Panc1 (cell line): Measurements from ENCODE around the gene ACSBG1. TPM values are rescaled to one million over a fixed set of nuclear protein-coding genes. Genes with fewer than 3 reads are reported as not detected.
A peak's percentile ranks its signal among the peaks of the same experiment; 100 is the strongest.

Source experiments
- ATAC-seq: fragments of 200-7000 bp; cut with Tn5 transposase; 2 replicates; pipeline ENCODE4 v1.9.1; 2020; ENCODE audit warnings: mild to moderate bottlenecking, moderate library complexity
- BruUV-seq: library from RNA; stranded (reverse); fragments of 400-500 nt; replicated peaks from 2 replicates; lab custom pipeline; 2021; lab: Mats Ljungman, UMichigan
- CTCF ChIA-PET: fragments of 300-600 bp; sonication (Branson Sonifier 250); formaldehyde crosslinking; loops from one replicate; lab custom pipeline; 2022; ENCODE audit warnings: antibody characterized with exemption; lab: Charles Lee
- POLR2A ChIA-PET: fragments of 300-600 bp; sonication (Branson Sonifier 250); formaldehyde crosslinking; loops from one replicate; lab custom pipeline; 2022; ENCODE audit warnings: antibody characterized with exemption; lab: Charles Lee
- DNase-seq: peaks from one replicate; pipeline ENCODE4 v3.0.0-alpha.2; 2010; ENCODE audit warnings: low read depth, low spot score
- H3K27ac ChIP-seq: 2 replicates; pipeline ENCODE4 v1.5.1; 2011; ENCODE audit warnings: mild to moderate bottlenecking, low read length, inconsistent platforms
- H3K27me3 ChIP-seq: fragments of 200-500 bp; sonication (Bioruptor generic); 2 replicates; pipeline ENCODE4 v1.6.0; 2014; ENCODE audit warnings: low read length, inconsistent platforms; ENCODE audit not compliant: control insufficient read depth, insufficient read depth
- H3K36me3 ChIP-seq: fragments of 200-500 bp; sonication (Bioruptor generic); 2 replicates; pipeline ENCODE4 v1.5.1; 2014; ENCODE audit warnings: inconsistent platforms, mild to moderate bottlenecking, low read length, moderate library complexity; ENCODE audit not compliant: control insufficient read depth, insufficient read depth
- H3K4me1 ChIP-seq: 2 replicates; pipeline ENCODE4 v1.5.1; 2011; ENCODE audit warnings: inconsistent platforms, mild to moderate bottlenecking, low read length, moderate library complexity; ENCODE audit not compliant: control insufficient read depth, insufficient read depth
- H3K4me3 ChIP-seq, 2 experiments: 2 replicates each; pipeline ENCODE4 v1.5.1; 2011 to 2012; ENCODE audit warnings: low read depth in 2 of 2, low read length in 2 of 2, mild to moderate bottlenecking in 2 of 2, inconsistent platforms in 1 of 2, moderate library complexity in 1 of 2
- H3K9me3 ChIP-seq: fragments of 200-500 bp; sonication (Bioruptor generic); 2 replicates; pipeline ENCODE4 v1.5.1; 2014; ENCODE audit warnings: low read depth, mild to moderate bottlenecking, inconsistent platforms, low read length, moderate library complexity; ENCODE audit not compliant: control insufficient read depth, insufficient read depth
- CTCF ChIP-seq: fragments of 450-650 bp; IDR thresholded peaks from 2 replicates; pipeline ENCODE4 v1.5.1; 2017; ENCODE audit warnings: mild to moderate bottlenecking
- POLR2AphosphoS5 ChIP-seq: IDR thresholded peaks from 2 replicates; pipeline ENCODE4 v1.6.1; 2012; ENCODE audit warnings: mild to moderate bottlenecking, low read depth, low read length, moderate library complexity
- REST ChIP-seq, 2 experiments: IDR thresholded peaks; 2 replicates each; pipeline ENCODE4 v1.6.1; 2011 to 2012; ENCODE audit warnings: low read depth in 2 of 2, control low read depth in 1 of 2, low read length in 1 of 2, mild to moderate bottlenecking in 1 of 2, moderate library complexity in 1 of 2; ENCODE audit not compliant: insufficient read depth in 1 of 2
- SIN3A ChIP-seq: IDR thresholded peaks from 2 replicates; pipeline ENCODE4 v1.6.1; 2012; ENCODE audit warnings: low read depth, mild to moderate bottlenecking, low read length, moderate library complexity, borderline replicate concordance; ENCODE audit not compliant: insufficient read depth
- TCF7L2 ChIP-seq: IDR thresholded peaks from 2 replicates; pipeline ENCODE4 v1.6.1; 2011; ENCODE audit warnings: mild to moderate bottlenecking, low read depth, low read length, inconsistent platforms
- in situ Hi-C: cut with HindIII; loops from 2 replicates; pipeline ENCODE4 v1.10.0; 2016; ENCODE audit warnings: low sequenced_read_pairs, low pct_unique_long_range_greater_than_20kb
- intact Hi-C: fragments of 100-400 bp; cut with micrococcal nuclease; formaldehyde crosslinking; loops from one replicate; pipeline ENCODE4 v1.10.0; 2022; ENCODE audit not compliant: unreplicated experiment
- total RNA-seq: library from RNA; stranded (reverse); gene quantifications from one replicate; pipeline ENCODE4 v1.2.1, GENCODE V29; 2021; ENCODE audit not compliant: unreplicated experiment

Gene ACSBG1
- total RNA-seq, 1 experiment from 2014 or later, result 0.31 TPM

- ATAC-seq (no peak), DNase-seq (no peak)
- CTCF ChIA-PET, result no interaction called here
- in situ Hi-C loops (no loop called here), intact Hi-C loops (no loop called here)
- no peaks in the 10 kb centered on the region for H3K36me3 ChIP-seq
- BruUV-seq, result no TSS peak
- POLR2A ChIA-PET, result no interaction called here
- no peak for TF ChIP-seq SIN3A
- no peak for TF ChIP-seq TCF7L2
- TF ChIP-seq REST (IDR thresholded peaks at IDR 0.05; ENCODE audit: insufficient read depth in 1 of 2, low read depth in 2 of 2, low read length in 1 of 2), result no peak
- TF ChIP-seq CTCF, result no peak
- TF ChIP-seq POLR2AphosphoS5, result no peak
- H3K27ac ChIP-seq, result no peak overlapping the region
- H3K27me3 ChIP-seq, result no peaks in the 10 kb centered on the region
- no peak overlapping the region for H3K4me3 ChIP-seq
- peaks cover 3% of the 10 kb centered on the region; the same call in 1 of the 2 replicates for H3K4me1 ChIP-seq
- H3K9me3 ChIP-seq, result no peaks in the 10 kb centered on the region
These were observed 5.9 kb downstream of the ACSBG1 start for GRCh38 chr15:78228356-78228996.

- H3K27ac ChIP-seq, result no peak overlapping the region
- no peaks in the 10 kb centered on the region for H3K36me3 ChIP-seq
- H3K9me3 ChIP-seq, result no peaks in the 10 kb centered on the region
- DNase-seq (no peak), ATAC-seq (0 out of 2 replicates have a peak, but pooled peaks have one; percentile 64)
- no peaks in the 10 kb centered on the region for H3K27me3 ChIP-seq
- intact Hi-C loops (no loop called here), in situ Hi-C loops (no loop called here)
- ChIA-PET CTCF (no interaction called here), POLR2A (no interaction called here)
- no TSS peak for BruUV-seq
- TF ChIP-seq CTCF (no peak), REST (IDR thresholded peaks at IDR 0.05; ENCODE audit: insufficient read depth in 1 of 2, low read depth in 2 of 2, low read length in 1 of 2) (no peak), TCF7L2 (no peak), POLR2AphosphoS5 (no peak), SIN3A (no peak)
- no peak overlapping the region for H3K4me3 ChIP-seq
- H3K4me1 ChIP-seq, result peaks cover 3% of the 10 kb centered on the region; the same call in 1 of the 2 replicates
These were observed 8.4 kb downstream of the ACSBG1 start for GRCh38 chr15:78225783-78226541.
